ENCODE measurements around the gene WT1. TPM values are rescaled to one million over a fixed set of nuclear protein-coding genes. Genes with fewer than 3 reads are reported as not detected.

Gene WT1
- total RNA-seq, 1 donor from 2014 or later: not detected

GRCh38 chr11:32348502-32348901 is 86.8 kb downstream of the WT1 start:
- Mint-ChIP-seq H3K4me3 (ENCODE audit: low read depth) (no peak overlapping the region), H3K9me3 (no peaks in the 10 kb centered on the region), H3K27ac (no peak overlapping the region), H3K36me3 (ENCODE audit: low read depth) (no peaks in the 10 kb centered on the region), H3K27me3 (ENCODE audit: low read depth) (peaks cover 11% of the 10 kb centered on the region), H3K4me1 (ENCODE audit: low read depth) (peaks cover 4% of the 10 kb centered on the region)
- intact Hi-C loops (cut with micrococcal nuclease): no loop called here
- DNase-seq (ENCODE audit: low spot score): no peak

DNA sequence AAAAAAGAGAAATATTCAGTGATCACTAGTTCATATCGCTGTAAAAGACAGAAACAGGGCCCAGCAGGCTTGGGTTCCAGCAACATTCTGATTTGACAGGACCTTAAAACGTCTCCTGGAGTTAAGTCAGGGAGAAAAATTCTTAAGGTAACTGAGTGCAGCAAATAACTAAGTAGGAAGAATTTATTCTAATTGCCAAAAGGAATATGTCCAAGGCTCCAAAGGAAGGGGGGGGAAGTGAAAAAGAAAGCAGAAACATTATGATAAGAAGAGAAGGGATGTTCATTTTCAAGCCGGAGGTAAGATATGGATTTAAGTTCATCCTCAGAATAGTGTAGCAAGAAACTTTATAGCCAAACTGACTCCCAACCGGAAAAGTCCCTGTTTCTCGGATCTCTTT is 90.4 kb downstream of the WT1 start:
- DNase-seq (ENCODE audit: low spot score): no peak
- H3K36me3 Mint-ChIP-seq (ENCODE audit: low read depth): no peaks in the 10 kb centered on the region
- intact Hi-C loops (cut with micrococcal nuclease): no loop called here
- no peak overlapping the region for H3K27ac Mint-ChIP-seq
- peaks cover 5% of the 10 kb centered on the region for H3K4me1 Mint-ChIP-seq (ENCODE audit: low read depth)
- no peak overlapping the region for H3K4me3 Mint-ChIP-seq (ENCODE audit: low read depth)
- H3K9me3 Mint-ChIP-seq: no peaks in the 10 kb centered on the region
- peaks cover 16% of the 10 kb centered on the region for H3K27me3 Mint-ChIP-seq (ENCODE audit: low read depth)

DNA sequence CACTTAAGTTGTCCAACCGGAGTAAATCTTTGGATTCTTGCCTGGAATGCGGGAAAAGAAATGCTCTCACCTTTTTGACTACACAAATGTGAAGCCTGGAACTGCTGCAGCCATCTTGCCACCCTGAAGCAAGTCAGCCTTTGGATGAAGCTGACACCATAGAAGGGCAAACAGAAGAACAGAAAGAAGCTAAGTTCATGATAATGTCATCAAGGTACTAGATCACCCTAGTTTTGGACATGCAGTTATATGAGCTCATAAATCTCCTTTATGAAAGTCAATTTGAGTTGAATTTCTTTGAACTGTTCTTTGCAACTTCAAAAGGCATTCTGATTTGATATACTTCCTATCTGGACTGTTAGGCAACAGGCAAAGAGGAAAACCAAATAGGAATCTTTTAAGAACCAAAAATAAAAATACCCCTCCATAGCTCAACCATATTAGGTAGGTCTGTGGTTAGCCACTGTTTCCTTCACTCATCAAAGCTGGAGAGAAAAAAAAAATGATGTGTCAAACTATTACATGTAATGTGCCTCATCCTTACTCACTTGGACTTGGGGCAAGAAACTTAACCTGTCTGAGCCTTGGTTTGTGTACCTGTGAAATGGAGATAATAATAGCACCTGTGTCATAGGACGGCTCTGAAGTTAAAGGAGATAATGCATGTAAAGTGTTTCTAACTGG is 91.9 kb downstream of the WT1 start:
- peaks cover 5% of the 10 kb centered on the region for H3K4me1 Mint-ChIP-seq (ENCODE audit: low read depth)
- DNase-seq (ENCODE audit: low spot score): no peak
- intact Hi-C loops (cut with micrococcal nuclease): no loop called here
- H3K27ac Mint-ChIP-seq: no peak overlapping the region
- no peak overlapping the region for H3K4me3 Mint-ChIP-seq (ENCODE audit: low read depth)
- H3K9me3 Mint-ChIP-seq: no peaks in the 10 kb centered on the region
- H3K27me3 Mint-ChIP-seq (ENCODE audit: low read depth): peaks cover 15% of the 10 kb centered on the region
- no peaks in the 10 kb centered on the region for H3K36me3 Mint-ChIP-seq (ENCODE audit: low read depth)

GRCh38 chr11:32341620-32342613 is 93.4 kb downstream of the WT1 start:
- intact Hi-C loops (cut with micrococcal nuclease): no loop called here
- peaks cover 5% of the 10 kb centered on the region for H3K4me1 Mint-ChIP-seq (ENCODE audit: low read depth)
- no peak overlapping the region for H3K27ac Mint-ChIP-seq
- no peaks in the 10 kb centered on the region for H3K36me3 Mint-ChIP-seq (ENCODE audit: low read depth)
- H3K27me3 Mint-ChIP-seq (ENCODE audit: low read depth): peaks cover 14% of the 10 kb centered on the region
- no peak for DNase-seq (ENCODE audit: low spot score)
- H3K9me3 Mint-ChIP-seq: no peaks in the 10 kb centered on the region
- H3K4me3 Mint-ChIP-seq (ENCODE audit: low read depth): no peak overlapping the region

DNA sequence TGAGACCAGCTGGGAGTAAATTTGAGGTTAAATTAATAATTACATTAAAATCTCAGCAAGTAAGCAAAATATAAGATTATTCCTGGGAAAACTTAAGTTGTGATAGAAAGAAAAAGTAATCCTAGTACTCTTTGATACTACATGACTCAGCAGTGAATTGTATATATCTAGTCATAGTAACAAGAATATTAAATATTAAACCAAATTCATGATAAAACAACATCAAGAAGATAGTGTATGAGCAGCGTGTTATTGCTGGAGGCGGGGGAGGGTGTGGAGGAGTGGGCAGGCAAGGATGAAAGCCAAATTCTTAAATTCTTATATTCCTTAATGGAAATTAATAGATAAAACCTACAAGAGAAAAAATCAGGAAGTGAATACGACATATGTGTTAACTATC is 95.2 kb downstream of the WT1 start:
- Mint-ChIP-seq H3K27me3 (ENCODE audit: low read depth) (peaks cover 9% of the 10 kb centered on the region), H3K9me3 (no peaks in the 10 kb centered on the region), H3K4me3 (ENCODE audit: low read depth) (no peak overlapping the region), H3K27ac (no peak overlapping the region), H3K36me3 (ENCODE audit: low read depth) (no peaks in the 10 kb centered on the region), H3K4me1 (ENCODE audit: low read depth) (peaks cover 5% of the 10 kb centered on the region)
- intact Hi-C loops (cut with micrococcal nuclease): no loop called here
- no peak for DNase-seq (ENCODE audit: low spot score)

Other genes starting within 250 kb of the WT1 start
- gene EIF3M, start 148.3 kb upstream of the WT1 start, total RNA-seq: 315 and 317 TPM in 2 replicates

All from activated T-helper 2 cell treated with anti-CD3 and anti-CD28 coated beads, Interferon-gamma antibody, Interleukin-2, Interleukin-4, amounts not matched to agents 10 μg/mL and 5 μg/mL and 100 μg/mL, durations not matched to agents 14 hours and 24 hours and 36 hours (primary cell).